Small intestine (tissue), 7 donors: Measurements from ENCODE around the gene THAP8. TPM values are rescaled to one million over a fixed set of nuclear protein-coding genes. Genes with fewer than 3 reads are reported as not detected.

Source experiments
- DNase-seq, 2 donors: peaks; one replicate each; pipeline versions ENCODE4 v3.0.0 to v3.0.0-alpha.2; 2013
- FAIRE-seq: peaks from 2 replicates; lab custom pipeline; 2012; peaks lifted over from hg19 to GRCh38; lab: Jason Lieb, UNC
- H3K27ac ChIP-seq, 3 donors: one replicate each; pipeline ENCODE4 v1.5.1; 2013; ENCODE audit warnings: low read length in 2 of 3, mild to moderate bottlenecking in 2 of 3, control low read depth in 1 of 3, inconsistent platforms in 1 of 3, low read depth in 1 of 3, moderate library complexity in 1 of 3
- H3K27me3 ChIP-seq, 3 donors: one replicate each; pipeline ENCODE4 v1.6.1; 2013; ENCODE audit warnings: low read length in 3 of 3, inconsistent platforms in 1 of 3; ENCODE audit not compliant: control insufficient read depth in 3 of 3, insufficient read depth in 3 of 3
- H3K36me3 ChIP-seq, 3 donors: one replicate each; pipeline ENCODE4 v1.6.1; 2013; ENCODE audit warnings: low read length in 3 of 3, inconsistent platforms in 1 of 3, low read depth in 1 of 3, mild to moderate bottlenecking in 1 of 3, moderate library complexity in 1 of 3; ENCODE audit not compliant: control insufficient read depth in 3 of 3, insufficient read depth in 2 of 3
- H3K4me1 ChIP-seq, 3 donors: one replicate each; pipeline ENCODE4 v1.6.1; 2013; ENCODE audit warnings: low read length in 2 of 3, inconsistent platforms in 1 of 3, low read depth in 1 of 3, mild to moderate bottlenecking in 1 of 3, moderate library complexity in 1 of 3; ENCODE audit not compliant: control insufficient read depth in 3 of 3, insufficient read depth in 2 of 3
- H3K4me3 ChIP-seq, 3 donors: one replicate each; pipeline ENCODE4 v1.5.1; 2013; ENCODE audit warnings: low read length in 3 of 3, control low read depth in 1 of 3, inconsistent platforms in 1 of 3, low read depth in 1 of 3, mild to moderate bottlenecking in 1 of 3, moderate library complexity in 1 of 3
- H3K9me3 ChIP-seq, 2 donors: one replicate each; pipeline ENCODE4 v1.6.1; 2013; ENCODE audit warnings: low read depth in 1 of 2, low read length in 1 of 2; ENCODE audit not compliant: control insufficient read depth in 2 of 2, insufficient read depth in 1 of 2
- WGBS, 3 donors: extraction: QIAGEN DNeasy Blood & Tissue Kit; methylation state at CpG; one replicate each; pipeline ENCODE4 v1.1.7; 2013; 5-methylcytosine and 5-hydroxymethylcytosine counted together
- polyA plus RNA-seq, 4 donors: library from polyadenylated mRNA; stranded (reverse) in 3 of 4; unstranded in 1 of 4; fragments of 200-250 nt in 3 of 4; fragments of 120-200 nt in 1 of 4; gene quantifications; one replicate each; pipeline versions ENCODE4 v1.2.1 to v1.2.3, GENCODE V29; 2013
- donor health status: healthy with polysubstance abuse.
- donor health status: control.
- donor health status: control.
- donor health status: Bipolar disorder and iron deficiency.
- donor health status: healthy.

The THAP8 gene
- polyA plus RNA-seq, 4 donors = 5.3 to 8.9 (median 6.6) TPM

- FAIRE-seq (peak; percentile 96), DNase-seq (peak; percentile 99 to 100)
- H3K4me1 ChIP-seq = peaks cover 4 to 12% (median 5%) of the 10 kb centered on the region in 3 donors
- H3K36me3 ChIP-seq = peaks cover 0 to 25% (median 2%) of the 10 kb centered on the region in 3 donors
- H3K4me3 ChIP-seq = peak within 1 kb of the TSS; percentile 66 to 91 (median 69)
- H3K27ac ChIP-seq = peak within 1 kb of the TSS in 2 of 3 donors; percentile 42 to 78
- H3K27me3 ChIP-seq = no peaks in the 10 kb centered on the region
- no peaks in the 10 kb centered on the region for H3K9me3 ChIP-seq
- WGBS, 3 donors = 1 to 2% (median 2%) methylated on average over 36 to 42 of the region's 42 CpGs
Observed at GRCh38 chr19:36014012-36014924, 39.8 kb downstream of the THAP8 start, which contains the start of gene ALKBH6. TSS of gene ALKBH6 (minus strand) at chr19:36014213. CDS start at chr19:36013397, 816 bp downstream.

- Histone ChIP-seq H3K27me3 (no peaks in the 10 kb centered on the region), H3K36me3 (peaks cover 0 to 17% (median 2%) of the 10 kb centered on the region in 3 donors), H3K9me3 (no peaks in the 10 kb centered on the region), H3K27ac (peak overlapping the region in 2 of 3 donors; percentile 42 to 78), H3K4me1 (peaks cover 4 to 17% (median 5%) of the 10 kb centered on the region in 3 donors), H3K4me3 (peak overlapping the region; percentile 66 to 91 (median 69))
- DNase-seq (no peak), FAIRE-seq (no peak)
- WGBS, 3 donors = 33 to 34% (median 34%) methylated on average over 15 of the region's 15 CpGs
Observed at GRCh38 chr19:36013280-36014011, 40.6 kb downstream of the THAP8 start.

- H3K27me3 ChIP-seq = no peaks in the 10 kb centered on the region
- no peaks in the 10 kb centered on the region for H3K9me3 ChIP-seq
- FAIRE-seq (no peak), DNase-seq (no peak)
- H3K4me3 ChIP-seq = no peak overlapping the region
- H3K36me3 ChIP-seq = peaks cover 0 to 8% (median 0%) of the 10 kb centered on the region in 3 donors
- WGBS, 3 donors = 94 to 95% (median 94%) methylated on average over 10 to 11 of the region's 11 CpGs
- peaks cover 4 to 21% (median 5%) of the 10 kb centered on the region in 3 donors for H3K4me1 ChIP-seq
- no peak overlapping the region for H3K27ac ChIP-seq
Observed at GRCh38 chr19:36010402-36010801, 43.7 kb downstream of the THAP8 start.

- 50 to 62% (median 62%) methylated on average over 15 of the region's 15 CpGs for WGBS, 3 donors
- Histone ChIP-seq H3K36me3 (peaks cover 0 to 13% (median 0%) of the 10 kb centered on the region in 3 donors), H3K4me1 (peaks cover 4 to 21% (median 5%) of the 10 kb centered on the region in 3 donors), H3K27ac (no peak overlapping the region), H3K9me3 (no peaks in the 10 kb centered on the region), H3K4me3 (peak overlapping the region in 2 of 3 donors; percentile 28 to 52), H3K27me3 (no peaks in the 10 kb centered on the region)
- DNase-seq (no peak), FAIRE-seq (no peak)
Observed at GRCh38 chr19:36009633-36010379, 44.3 kb downstream of the THAP8 start.

GRCh38 chr19:36009220-36009619, 44.9 kb downstream of the THAP8 start:
- 1 to 2% (median 1%) methylated on average over 48 to 50 of the region's 50 CpGs for WGBS, 3 donors
- DNase-seq = peak; percentile 52 to 72
- peak overlapping the region in 2 of 3 donors; percentile 52 to 64 for H3K4me3 ChIP-seq
- FAIRE-seq = no peak
- H3K27ac ChIP-seq = no peak overlapping the region
- H3K9me3 ChIP-seq = no peaks in the 10 kb centered on the region
- H3K36me3 ChIP-seq = peaks cover 0 to 19% (median 0%) of the 10 kb centered on the region in 3 donors
- H3K4me1 ChIP-seq = peaks cover 4 to 21% (median 5%) of the 10 kb centered on the region in 3 donors
- H3K27me3 ChIP-seq = no peaks in the 10 kb centered on the region

- H3K4me3 ChIP-seq = peak within 1 kb of the TSS; percentile 19 to 64 (median 52)
- peak; percentile 85 to 86 for DNase-seq
- H3K4me1 ChIP-seq = peaks cover 3 to 18% (median 4%) of the 10 kb centered on the region in 3 donors
- no peaks in the 10 kb centered on the region for H3K27me3 ChIP-seq
- WGBS, 3 donors = 30 to 47% (median 32%) methylated on average over 16 to 19 of the region's 19 CpGs
- H3K9me3 ChIP-seq = no peaks in the 10 kb centered on the region
- H3K27ac ChIP-seq = no peak within 1 kb of the TSS
- no peak for FAIRE-seq
- H3K36me3 ChIP-seq = peaks cover 0 to 25% (median 0%) of the 10 kb centered on the region in 3 donors
Observed at GRCh38 chr19:36008336-36008978, 45.6 kb downstream of the THAP8 start, which contains the start of gene SYNE4. TSS of gene SYNE4 (minus strand) at chr19:36008813. CDS start at chr19:36008681, 132 bp downstream.

GRCh38 chr19:36006955-36007354, 47.1 kb downstream of the THAP8 start:
- Histone ChIP-seq H3K27ac (no peak overlapping the region), H3K4me3 (no peak overlapping the region), H3K9me3 (no peaks in the 10 kb centered on the region), H3K36me3 (peaks cover 0 to 35% (median 0%) of the 10 kb centered on the region in 3 donors), H3K4me1 (peaks cover 0 to 14% (median 0%) of the 10 kb centered on the region in 3 donors), H3K27me3 (no peaks in the 10 kb centered on the region)
- DNase-seq (no peak), FAIRE-seq (no peak)
- WGBS, 3 donors = 90 to 97% (median 91%) methylated on average over 5 of the region's 5 CpGs
